ENCODE data around the gene ZXDC. TPM values are rescaled to one million over a fixed set of nuclear protein-coding genes. Genes with fewer than 3 reads are reported as not detected.

Gene ZXDC
- total RNA-seq, 4 donors from 2014 or later: 25.9 to 47.6 (median 35.3) TPM

- no peaks in the 10 kb centered on the region for H3K9me3 ChIP-seq
- no peak overlapping the region for H3K27ac ChIP-seq
- ATAC-seq: no peak
- no peaks in the 10 kb centered on the region for H3K27me3 ChIP-seq
- no peaks in the 10 kb centered on the region for H3K4me1 ChIP-seq
- H3K36me3 ChIP-seq: peaks cover 0 to 74% of the 10 kb centered on the region in 2 donors
- WGBS, 2 donors (ENCODE audit: low coverage in 1 of 2): 94% methylated on average over 7 of the region's 20 CpGs; no CpG with 5 or more reads in 1 of the 2 donors
- TF ChIP-seq POLR2A (IDR thresholded peaks at IDR 0.05) (no peak), CTCF (IDR thresholded peaks at IDR 0.05) (no peak), POLR2AphosphoS5 (IDR thresholded peaks at IDR 0.05) (no peak), EP300 (IDR thresholded peaks at IDR 0.05) (no peak)
- H3K4me3 ChIP-seq: no peak overlapping the region
Observed at GRCh38 chr3:126441256-126441880, 34.3 kb downstream of the ZXDC start.

GRCh38 chr3:126440709-126440995 lies 35.0 kb downstream of the ZXDC start:
- 94 to 100% methylated on average over 4 to 9 of the region's 9 CpGs for WGBS, 2 donors (ENCODE audit: low coverage in 1 of 2)
- Histone ChIP-seq H3K36me3 (peaks cover 0 to 81% of the 10 kb centered on the region in 2 donors), H3K27me3 (no peaks in the 10 kb centered on the region), H3K4me3 (no peak overlapping the region), H3K9me3 (no peaks in the 10 kb centered on the region), H3K27ac (no peak overlapping the region), H3K4me1 (no peaks in the 10 kb centered on the region)
- ATAC-seq: no peak
- TF ChIP-seq POLR2A (IDR thresholded peaks at IDR 0.05) (no peak), POLR2AphosphoS5 (IDR thresholded peaks at IDR 0.05) (no peak), EP300 (IDR thresholded peaks at IDR 0.05) (no peak), CTCF (IDR thresholded peaks at IDR 0.05) (no peak)

GRCh38 chr3:126439968-126440708 lies 35.6 kb downstream of the ZXDC start:
- no peak overlapping the region for H3K27ac ChIP-seq
- H3K27me3 ChIP-seq: no peaks in the 10 kb centered on the region
- no peak for ATAC-seq
- no peaks in the 10 kb centered on the region for H3K9me3 ChIP-seq
- H3K4me3 ChIP-seq: no peak overlapping the region
- H3K4me1 ChIP-seq: no peaks in the 10 kb centered on the region
- TF ChIP-seq CTCF (IDR thresholded peaks at IDR 0.05): no peak
- TF ChIP-seq POLR2A (IDR thresholded peaks at IDR 0.05): no peak
- TF ChIP-seq POLR2AphosphoS5 (IDR thresholded peaks at IDR 0.05): no peak
- no peak for TF ChIP-seq EP300 (IDR thresholded peaks at IDR 0.05)
- 78 to 92% methylated on average over 3 to 4 of the region's 12 CpGs for WGBS, 2 donors (ENCODE audit: low coverage in 1 of 2)
- peaks cover 0 to 82% of the 10 kb centered on the region in 2 donors for H3K36me3 ChIP-seq

GRCh38 chr3:126439346-126439967 lies 36.2 kb downstream of the ZXDC start:
- Histone ChIP-seq H3K27me3 (no peaks in the 10 kb centered on the region), H3K4me3 (no peak overlapping the region), H3K36me3 (peaks cover 0 to 89% of the 10 kb centered on the region in 2 donors), H3K27ac (no peak overlapping the region), H3K9me3 (no peaks in the 10 kb centered on the region), H3K4me1 (no peaks in the 10 kb centered on the region)
- WGBS, 2 donors (ENCODE audit: low coverage in 1 of 2): 90% methylated on average over 9 of the region's 15 CpGs; no CpG with 5 or more reads in 1 of the 2 donors
- ATAC-seq: no peak
- TF ChIP-seq POLR2A (IDR thresholded peaks at IDR 0.05) (no peak), EP300 (IDR thresholded peaks at IDR 0.05) (no peak), POLR2AphosphoS5 (IDR thresholded peaks at IDR 0.05) (no peak), CTCF (IDR thresholded peaks at IDR 0.05) (no peak)

All from gastroesophageal sphincter (tissue), 4 donors.